Sigmoid colon (tissue), 7 donors: ENCODE results near the gene DIAPH2. TPM values are rescaled to one million over a fixed set of nuclear protein-coding genes. Genes with fewer than 3 reads are reported as not detected.

Experiments used
- DNase-seq: peaks from one replicate; pipeline ENCODE4 v3.0.0-alpha.2; 2019
- H3K27ac ChIP-seq, 4 donors: fragments of 200-600 bp; sonication (generic); one replicate each; pipeline ENCODE4 v1.5.1; 2016 to 2019; ENCODE audit warnings: mild to moderate bottlenecking in 1 of 4
- H3K27me3 ChIP-seq, 3 donors: fragments of 200-600 bp; sonication (generic); one replicate each; pipeline ENCODE4 v1.5.1; 2019; ENCODE audit warnings: mild to moderate bottlenecking in 1 of 3
- H3K36me3 ChIP-seq, 4 donors: fragments of 200-600 bp; sonication (generic); one replicate each; pipeline ENCODE4 v1.5.1; 2016 to 2019
- H3K4me1 ChIP-seq, 4 donors: fragments of 200-600 bp; sonication (generic); one replicate each; pipeline ENCODE4 v1.5.1; 2017 to 2019
- H3K4me3 ChIP-seq, 4 donors: fragments of 200-600 bp; sonication (generic); one replicate each; pipeline ENCODE4 v1.5.1; 2017 to 2019; ENCODE audit warnings: mild to moderate bottlenecking in 2 of 4, moderate library complexity in 1 of 4
- H3K9me3 ChIP-seq, 4 donors: fragments of 200-600 bp in 3 of 4; sonication (generic) in 3 of 4; one replicate each; pipeline versions ENCODE4 v1.5.1 to v1.6.1; 2013 to 2019
- CTCF ChIP-seq, 4 experiments: fragments of 450-650 bp in 3 of 4; fragments of 200-600 bp in 1 of 4; IDR thresholded peaks; one replicate each; pipeline ENCODE4 v1.5.1; 2016 to 2019; ENCODE audit warnings: antibody characterized with exemption in 4 of 4, mild to moderate bottlenecking in 3 of 4, moderate library complexity in 2 of 4
- EP300 ChIP-seq, 4 donors: sonication (generic); formaldehyde crosslinking; IDR thresholded peaks; one replicate each; pipeline ENCODE4 v1.6.1; 2017; ENCODE audit warnings: antibody characterized with exemption in 4 of 4
- POLR2A ChIP-seq, 2 donors: fragments of 450-650 bp; IDR thresholded peaks; one replicate each; pipeline ENCODE4 v1.6.1; 2016; ENCODE audit warnings: antibody characterized with exemption in 2 of 2, mild to moderate bottlenecking in 2 of 2, moderate library complexity in 2 of 2
- POLR2AphosphoS5 ChIP-seq, 4 donors: sonication (generic); formaldehyde crosslinking; IDR thresholded peaks; one replicate each; pipeline ENCODE4 v1.6.1; 2017; ENCODE audit warnings: antibody characterized with exemption in 4 of 4
- WGBS, 2 donors: extraction: QIAGEN DNeasy Blood & Tissue Kit; methylation state at CpG; one replicate each; pipeline ENCODE4 v1.1.7; 2013; 5-methylcytosine and 5-hydroxymethylcytosine counted together
- intact Hi-C: fragments of 100-400 bp; cut with DNase I; formaldehyde crosslinking; loops from one replicate; pipeline ENCODE4 v1.15.1; 2023
- polyA plus RNA-seq, 3 donors: library from polyadenylated mRNA; stranded (reverse); fragments of 200-250 nt; gene quantifications; one replicate each; pipeline ENCODE4 v1.2.3, GENCODE V29; 2013
- total RNA-seq, 4 donors: library from RNA; depleted of rRNA; stranded (reverse); fragments of >200 nt; gene quantifications; one replicate each; pipeline ENCODE4 v1.1.0, GENCODE V29; 2016
- donor health status: healthy with polysubstance abuse.
- donor health status: Bipolar disorder and iron deficiency.
- donor health status: healthy.

Gene DIAPH2
- total and polyA plus RNA-seq, 7 donors, result 6.6 to 31.3 (median 21.7) TPM

DNA sequence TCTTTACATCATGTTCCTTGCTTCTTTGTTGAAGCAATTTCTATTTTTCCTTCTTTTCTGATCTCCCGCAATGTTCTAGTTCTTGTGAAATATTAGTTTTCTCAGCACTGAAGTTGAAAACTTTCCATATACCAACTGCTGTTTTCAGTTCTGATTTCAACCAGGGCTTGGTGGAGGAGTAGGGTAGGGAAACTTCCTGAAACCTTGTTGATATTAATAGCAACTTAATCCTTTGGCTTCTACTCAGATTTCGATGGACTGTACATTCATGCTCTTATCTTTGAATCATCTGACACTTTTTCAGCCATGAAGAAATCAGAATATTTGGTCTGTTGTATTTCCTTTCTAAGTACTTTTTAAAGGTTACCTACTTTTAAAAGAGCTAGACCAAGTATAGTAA, 514.9 kb downstream of the DIAPH2 start:
- Histone ChIP-seq H3K27ac (no peak overlapping the region), H3K4me3 (no peak overlapping the region), H3K4me1 (no peaks in the 10 kb centered on the region), H3K36me3 (no peaks in the 10 kb centered on the region), H3K27me3 (peaks cover 0 to 4% (median 0%) of the 10 kb centered on the region in 3 donors), H3K9me3 (no peaks in the 10 kb centered on the region)
- intact Hi-C loops, result no loop called here
- DNase-seq, result no peak
- TF ChIP-seq CTCF (IDR thresholded peaks at IDR 0.05) (no peak), EP300 (IDR thresholded peaks at IDR 0.05) (no peak), POLR2AphosphoS5 (IDR thresholded peaks at IDR 0.05) (no peak), POLR2A (IDR thresholded peaks at IDR 0.05) (no peak)
- 90 to 95% methylated on average over 2 of the region's 2 CpGs for WGBS, 2 donors

DNA sequence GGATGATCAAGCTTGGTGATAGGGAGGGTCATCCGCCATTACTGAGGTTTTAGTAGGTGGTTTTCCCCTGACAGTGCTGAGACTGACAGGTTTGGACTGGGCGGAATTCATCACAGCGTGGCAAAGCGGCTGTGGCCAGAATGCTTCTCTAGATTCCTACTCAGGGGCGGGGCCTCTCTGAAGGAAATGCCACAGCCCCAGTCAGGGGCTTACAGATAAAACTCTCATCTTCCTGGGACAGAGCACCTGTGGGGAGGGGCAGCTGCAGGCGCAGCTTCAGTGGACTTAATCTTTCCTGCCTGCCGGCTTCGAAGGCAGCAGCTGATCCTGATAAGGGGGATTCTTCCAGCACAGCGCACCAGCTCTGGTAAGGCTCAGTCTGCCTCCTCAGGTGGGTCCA, 515.8 kb downstream of the DIAPH2 start:
- TF ChIP-seq POLR2AphosphoS5 (IDR thresholded peaks at IDR 0.05), result no peak
- TF ChIP-seq POLR2A (IDR thresholded peaks at IDR 0.05), result no peak
- TF ChIP-seq EP300 (IDR thresholded peaks at IDR 0.05), result no peak
- TF ChIP-seq CTCF (IDR thresholded peaks at IDR 0.05), result no peak
- 96 to 99% methylated on average over 9 of the region's 9 CpGs for WGBS, 2 donors
- intact Hi-C loops, result no loop called here
- no peak overlapping the region for H3K4me3 ChIP-seq
- no peaks in the 10 kb centered on the region for H3K27me3 ChIP-seq
- no peak overlapping the region for H3K27ac ChIP-seq
- no peaks in the 10 kb centered on the region for H3K36me3 ChIP-seq
- DNase-seq, result no peak
- no peaks in the 10 kb centered on the region for H3K4me1 ChIP-seq
- no peaks in the 10 kb centered on the region for H3K9me3 ChIP-seq

GRCh38 chrX:97210501-97210900, 525.9 kb downstream of the DIAPH2 start:
- Histone ChIP-seq H3K27ac (no peak overlapping the region), H3K4me3 (no peak overlapping the region), H3K36me3 (no peaks in the 10 kb centered on the region), H3K9me3 (no peaks in the 10 kb centered on the region), H3K4me1 (no peaks in the 10 kb centered on the region), H3K27me3 (no peaks in the 10 kb centered on the region)
- TF ChIP-seq POLR2AphosphoS5 (IDR thresholded peaks at IDR 0.05), result no peak
- no peak for TF ChIP-seq POLR2A (IDR thresholded peaks at IDR 0.05)
- no peak for TF ChIP-seq CTCF (IDR thresholded peaks at IDR 0.05)
- no peak for TF ChIP-seq EP300 (IDR thresholded peaks at IDR 0.05)
- intact Hi-C loops, result no loop called here
- WGBS, 2 donors, result 84 to 96% methylated on average over 2 of the region's 2 CpGs
- no peak for DNase-seq

- H3K4me1 ChIP-seq, result no peaks in the 10 kb centered on the region
- H3K9me3 ChIP-seq, result no peaks in the 10 kb centered on the region
- no peak overlapping the region for H3K4me3 ChIP-seq
- WGBS, 2 donors, result 93 to 100% methylated on average over 1 of the region's 1 CpG
- intact Hi-C loops, result no loop called here
- TF ChIP-seq POLR2AphosphoS5 (IDR thresholded peaks at IDR 0.05) (no peak), CTCF (IDR thresholded peaks at IDR 0.05) (no peak)
- H3K27ac ChIP-seq, result no peak overlapping the region
- H3K36me3 ChIP-seq, result no peaks in the 10 kb centered on the region
- DNase-seq, result no peak
- no peaks in the 10 kb centered on the region for H3K27me3 ChIP-seq
Measured at GRCh38 chrX:97211070-97211469, 526.4 kb downstream of the DIAPH2 start.

- no peaks in the 10 kb centered on the region for H3K27me3 ChIP-seq
- intact Hi-C loops, result no loop called here
- H3K4me3 ChIP-seq, result no peak overlapping the region
- H3K27ac ChIP-seq, result no peak overlapping the region
- H3K36me3 ChIP-seq, result no peaks in the 10 kb centered on the region
- DNase-seq, result no peak
- TF ChIP-seq EP300 (IDR thresholded peaks at IDR 0.05), result no peak
- TF ChIP-seq POLR2AphosphoS5 (IDR thresholded peaks at IDR 0.05), result no peak
- no peak for TF ChIP-seq POLR2A (IDR thresholded peaks at IDR 0.05)
- TF ChIP-seq CTCF (IDR thresholded peaks at IDR 0.05), result no peak
- H3K9me3 ChIP-seq, result no peaks in the 10 kb centered on the region
- 69 to 85% methylated on average over 1 of the region's 1 CpG for WGBS, 2 donors
- no peaks in the 10 kb centered on the region for H3K4me1 ChIP-seq
Measured at GRCh38 chrX:97215186-97215585, 530.5 kb downstream of the DIAPH2 start.
